Measurements from ENCODE around the gene TKT. TPM values are rescaled to one million over a fixed set of nuclear protein-coding genes. Genes with fewer than 3 reads are reported as not detected.

Gene TKT
- total and polyA plus RNA-seq, 2 of the 13 experiments (the other 11 are each of a cell fraction or from before 2014, with no cell fraction given) = 150 to 238 TPM

- POLR2A ChIA-PET = no interaction called here
- no peaks in the 10 kb centered on the region for H3K9me3 ChIP-seq (ENCODE audit: low read length)
- DNase-seq (ENCODE audit: low spot score) (no peak), ATAC-seq (no peak), FAIRE-seq (no peak)
- H4K20me1 ChIP-seq (ENCODE audit: insufficient read depth, low read length) = no peaks in the 10 kb centered on the region
- no peaks in the 10 kb centered on the region for H3K4me1 ChIP-seq (ENCODE audit: insufficient read depth, low read length)
- no peak overlapping the region for H3K4me3 ChIP-seq (replicated peaks in 1 of 3; ENCODE audit: insufficient read depth in 1 of 3, low read depth in 2 of 3, low read length in 3 of 3)
- WGBS (ENCODE audit: low lambda C conversion rate) = 99% methylated on average over 3 of the region's 3 CpGs
- no peak overlapping the region for H2AFZ ChIP-seq (ENCODE audit: low read length)
- H3K36me3 ChIP-seq (replicated peaks in 1 of 2; ENCODE audit: control insufficient read depth in 1 of 2, insufficient read depth in 2 of 2, low read length in 2 of 2) = peaks cover 12 to 47% of the 10 kb centered on the region in 2 experiments
- in situ Hi-C loops (cut with HindIII; ENCODE audit: extremely low pct_ligation_motif_present, low pct_unique_long_range_greater_than_20kb) (no loop called here), intact Hi-C loops (cut with micrococcal nuclease; ENCODE audit: unreplicated experiment) (no loop called here)
- no peak overlapping the region for H3K9ac ChIP-seq (ENCODE audit: insufficient read depth, low read depth, low read length)
- no peak overlapping the region for H3K27ac ChIP-seq (ENCODE audit: extremely low read length, insufficient read depth, low read length)
- H3K79me2 ChIP-seq (ENCODE audit: insufficient read depth, low read length) = no peaks in the 10 kb centered on the region
- no peaks in the 10 kb centered on the region for H3K27me3 ChIP-seq (ENCODE audit: control insufficient read depth in 1 of 2, insufficient read depth in 2 of 2, low read length in 2 of 2)
- CTCF ChIA-PET (ENCODE audit: low intra/inter-chr PET ratio, low total read pairs) = no interaction called here
- H3K4me2 ChIP-seq (ENCODE audit: low read depth, low read length) = no peak overlapping the region
- no peak for TF ChIP-seq ATF5 (CRISPR knock-in tag; IDR thresholded peaks at IDR 0.05; ENCODE audit: low read depth)
- TF ChIP-seq ZNF512 (CRISPR knock-in tag; IDR thresholded peaks at IDR 0.05) = no peak
- TF ChIP-seq ZNF333 (CRISPR knock-in tag; IDR thresholded peaks at IDR 0.05; ENCODE audit: borderline replicate concordance) = no peak
- TF ChIP-seq YEATS4 (CRISPR knock-in tag; IDR thresholded peaks at IDR 0.05; ENCODE audit: borderline replicate concordance) = no peak
- no peak for TF ChIP-seq ZNF280D (CRISPR knock-in tag; IDR thresholded peaks at IDR 0.05)
- no peak for TF ChIP-seq ZNF343 (CRISPR knock-in tag; IDR thresholded peaks at IDR 0.05)
- TF ChIP-seq U2AF1 (optimal IDR thresholded peaks at IDR 0.05; ENCODE audit: low read depth, low read length) = no peak
- BruUV-seq (replicated peaks) = no TSS peak
Measured at GRCh38 chr3:53303549-53303948, 47.7 kb upstream of the TKT start.
